ENCODE results near the gene NCBP3. TPM values are rescaled to one million over a fixed set of nuclear protein-coding genes. Genes with fewer than 3 reads are reported as not detected.

NCBP3 gene
- total RNA-seq, 4 donors from 2014 or later: 15.0 to 33.9 (median 21.9) TPM

DNA sequence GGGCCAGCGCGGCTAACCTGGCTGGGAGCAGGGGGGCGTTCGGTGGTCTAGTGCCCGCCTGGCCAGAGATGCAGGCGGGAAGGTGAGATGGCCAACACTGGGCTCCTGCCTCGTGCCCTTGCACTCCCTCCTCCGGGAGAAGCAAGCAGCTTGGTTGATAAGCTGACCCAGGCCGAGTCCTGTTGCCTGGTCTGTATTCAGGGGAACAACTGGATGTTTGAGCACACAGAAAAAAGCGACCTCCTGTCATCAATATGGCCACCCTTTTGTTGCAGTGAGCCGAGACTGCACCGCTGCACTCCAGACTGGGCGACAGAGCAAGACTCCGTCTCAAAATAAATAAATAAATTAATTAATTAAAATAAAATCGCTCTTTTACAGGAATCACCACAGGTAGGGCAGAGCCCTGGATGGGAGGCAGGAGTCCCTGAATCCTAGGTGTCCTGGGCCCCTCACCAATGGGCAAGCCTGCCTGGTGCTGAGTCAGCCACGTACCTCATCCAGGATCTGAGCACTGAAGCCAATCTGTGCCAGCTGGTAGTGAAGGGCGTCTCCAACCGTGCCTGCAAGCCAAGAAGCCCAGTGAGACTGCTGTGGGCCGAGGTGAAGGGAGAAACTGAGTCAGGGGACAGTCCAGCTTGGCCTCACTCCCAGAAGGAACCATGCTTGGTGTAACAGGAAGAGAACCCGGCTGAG is 90.6 kb downstream of the NCBP3 start:
- Histone ChIP-seq H3K27ac (replicated peaks in 1 of 4) (no peak overlapping the region), H3K4me3 (peak overlapping the region in 1 of 4 donors; percentile 35), H3K27me3 (peaks cover 0 to 58% (median 11%) of the 10 kb centered on the region in 4 donors), H3K4me1 (peaks cover 8 to 11% (median 10%) of the 10 kb centered on the region in 4 donors), H3K9me3 (peaks cover 0 to 9% (median 8%) of the 10 kb centered on the region in 4 donors), H3K36me3 (no peaks in the 10 kb centered on the region)
- no peak for DNase-seq (ENCODE audit: extremely low spot score)
- intact Hi-C loops (cut with DNase I): no loop called here
- TF ChIP-seq POLR2AphosphoS5 (IDR thresholded peaks at IDR 0.05) (no peak), POLR2A (IDR thresholded peaks at IDR 0.05; ENCODE audit: low read depth) (no peak), EP300 (IDR thresholded peaks at IDR 0.05) (no peak)
- TF ChIP-seq, protein P1, sequence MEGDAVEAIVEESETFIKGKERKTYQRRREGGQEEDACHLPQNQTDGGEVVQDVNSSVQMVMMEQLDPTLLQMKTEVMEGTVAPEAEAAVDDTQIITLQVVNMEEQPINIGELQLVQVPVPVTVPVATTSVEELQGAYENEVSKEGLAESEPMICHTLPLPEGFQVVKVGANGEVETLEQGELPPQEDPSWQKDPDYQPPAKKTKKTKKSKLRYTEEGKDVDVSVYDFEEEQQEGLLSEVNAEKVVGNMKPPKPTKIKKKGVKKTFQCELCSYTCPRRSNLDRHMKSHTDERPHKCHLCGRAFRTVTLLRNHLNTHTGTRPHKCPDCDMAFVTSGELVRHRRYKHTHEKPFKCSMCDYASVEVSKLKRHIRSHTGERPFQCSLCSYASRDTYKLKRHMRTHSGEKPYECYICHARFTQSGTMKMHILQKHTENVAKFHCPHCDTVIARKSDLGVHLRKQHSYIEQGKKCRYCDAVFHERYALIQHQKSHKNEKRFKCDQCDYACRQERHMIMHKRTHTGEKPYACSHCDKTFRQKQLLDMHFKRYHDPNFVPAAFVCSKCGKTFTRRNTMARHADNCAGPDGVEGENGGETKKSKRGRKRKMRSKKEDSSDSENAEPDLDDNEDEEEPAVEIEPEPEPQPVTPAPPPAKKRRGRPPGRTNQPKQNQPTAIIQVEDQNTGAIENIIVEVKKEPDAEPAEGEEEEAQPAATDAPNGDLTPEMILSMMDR (IDR thresholded peaks at IDR 0.05): no peak
- 73% methylated on average over 15 of the region's 20 CpGs for WGBS

DNA sequence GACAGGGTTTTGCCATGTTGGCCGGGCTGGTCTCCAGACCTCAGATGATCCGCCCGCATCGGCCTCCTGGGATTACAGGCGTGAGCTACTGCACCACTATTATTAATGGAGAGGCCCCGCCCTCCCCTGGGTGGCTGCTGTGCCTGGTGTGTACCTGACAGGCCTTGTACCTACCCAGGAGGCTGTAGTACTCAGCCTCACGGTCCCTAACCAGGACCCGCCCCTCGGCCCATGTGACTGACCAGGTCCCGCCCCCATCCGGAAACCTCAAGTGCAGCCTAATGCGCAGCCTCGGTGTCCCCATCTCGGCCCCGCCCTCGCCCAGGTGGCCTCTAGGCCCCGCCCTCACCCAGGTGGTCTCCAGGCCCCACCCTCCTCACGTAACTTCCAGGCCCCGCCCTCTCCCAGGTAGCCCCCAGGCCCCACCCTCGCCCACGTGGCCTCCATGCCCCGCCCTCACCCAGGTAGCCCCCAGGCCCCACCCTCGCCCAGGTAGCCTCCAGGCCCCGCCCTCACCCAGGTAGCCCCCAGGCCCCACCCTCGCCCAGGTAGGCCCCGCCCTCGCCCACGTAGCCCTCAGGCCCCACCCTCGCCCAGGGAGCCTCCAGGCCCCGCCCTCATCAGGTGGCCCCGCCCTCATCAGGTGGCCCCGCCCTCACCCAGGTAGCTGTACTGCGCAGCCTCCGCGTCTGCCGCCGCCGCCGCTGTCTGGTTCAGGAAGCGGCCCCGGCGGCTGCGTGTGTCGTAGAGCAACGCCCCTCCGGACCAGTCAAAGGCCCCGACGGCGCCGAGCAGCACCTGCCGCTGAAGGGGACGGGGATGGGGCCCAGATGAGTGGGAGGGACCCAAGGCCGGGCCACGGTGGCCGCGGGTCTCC is 91.3 kb downstream of the NCBP3 start:
- 20% methylated on average over 24 of the region's 56 CpGs for whole genome bisulfite sequencing
- intact Hi-C loops (cut with DNase I): no loop called here
- Histone ChIP-seq H3K36me3 (no peaks in the 10 kb centered on the region), H3K9me3 (peaks cover 0 to 4% (median 3%) of the 10 kb centered on the region in 4 donors), H3K4me1 (peaks cover 8 to 11% (median 10%) of the 10 kb centered on the region in 4 donors), H3K27ac (replicated peaks in 1 of 4) (no peak overlapping the region), H3K4me3 (peak overlapping the region in 1 of 4 donors; percentile 35), H3K27me3 (peaks cover 0 to 65% (median 11%) of the 10 kb centered on the region in 4 donors)
- DNase-seq (ENCODE audit: extremely low spot score): no peak
- TF ChIP-seq EP300 (IDR thresholded peaks at IDR 0.05) (no peak), POLR2A (IDR thresholded peaks at IDR 0.05; ENCODE audit: low read depth) (no peak), POLR2AphosphoS5 (IDR thresholded peaks at IDR 0.05) (no peak)
- TF ChIP-seq, protein P1 (IDR thresholded peaks at IDR 0.05): no peak

DNA sequence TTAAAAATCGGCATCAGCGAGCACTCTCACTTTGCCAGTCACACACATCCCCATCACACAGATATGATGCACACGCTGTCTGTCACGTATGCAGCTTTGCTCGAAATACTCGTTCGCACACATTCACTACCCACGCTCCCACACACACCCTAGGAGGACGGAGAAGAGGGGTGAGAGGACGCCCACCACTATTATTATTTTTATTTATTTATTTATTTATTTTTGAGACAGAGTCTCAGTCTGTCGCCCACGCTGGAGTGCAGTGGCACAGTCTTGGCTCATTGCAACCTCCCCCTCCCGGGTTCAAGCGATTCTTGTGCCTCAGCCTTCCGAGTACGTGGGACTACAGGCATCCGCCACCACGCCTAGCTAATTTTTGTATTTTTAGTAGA is 92.0 kb downstream of the NCBP3 start:
- H3K9me3 ChIP-seq: no peaks in the 10 kb centered on the region
- 85% methylated on average over 18 of the region's 18 CpGs for WGBS
- peaks cover 0 to 72% (median 11%) of the 10 kb centered on the region in 4 donors for H3K27me3 ChIP-seq

DNA sequence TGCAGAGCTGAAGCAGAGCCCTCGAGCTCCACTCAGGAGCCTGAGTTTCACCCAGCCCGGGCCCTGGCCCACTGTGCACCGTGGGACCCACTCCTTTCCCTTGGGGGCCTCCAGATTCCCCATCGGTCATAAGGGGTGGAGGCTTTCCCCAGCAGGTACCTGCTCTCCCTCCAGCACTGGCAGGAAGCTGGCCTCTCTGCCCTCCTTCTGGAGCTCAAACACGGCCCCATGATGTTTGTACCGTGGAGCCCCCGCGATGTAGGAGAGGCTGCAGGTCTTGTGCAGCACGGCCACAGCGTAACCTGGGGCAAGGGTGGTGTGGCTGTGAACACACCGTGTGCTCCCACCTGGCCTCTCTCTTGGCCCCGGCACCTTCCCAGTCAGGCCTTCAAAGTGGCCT is 92.4 kb downstream of the NCBP3 start:
- DNase-seq (ENCODE audit: extremely low spot score): no peak
- intact Hi-C loops (cut with DNase I): no loop called here
- no peak overlapping the region for H3K4me3 ChIP-seq
- peaks cover 8 to 11% (median 10%) of the 10 kb centered on the region in 4 donors for H3K4me1 ChIP-seq
- no peaks in the 10 kb centered on the region for H3K9me3 ChIP-seq
- no peaks in the 10 kb centered on the region for H3K36me3 ChIP-seq
- WGBS: 90% methylated on average over 10 of the region's 12 CpGs
- H3K27ac ChIP-seq (replicated peaks in 1 of 4): no peak overlapping the region
- TF ChIP-seq, protein P1 (IDR thresholded peaks at IDR 0.05): no peak
- TF ChIP-seq POLR2A (IDR thresholded peaks at IDR 0.05; ENCODE audit: low read depth): no peak
- no peak for TF ChIP-seq POLR2AphosphoS5 (IDR thresholded peaks at IDR 0.05)
- H3K27me3 ChIP-seq: peaks cover 0 to 72% (median 11%) of the 10 kb centered on the region in 4 donors

More for the DNA sequence above, 92.0 kb downstream of the NCBP3 start:
- H3K36me3 ChIP-seq: no peaks in the 10 kb centered on the region
- intact Hi-C loops (cut with DNase I): no loop called here
- TF ChIP-seq POLR2AphosphoS5 (IDR thresholded peaks at IDR 0.05) (no peak), POLR2A (IDR thresholded peaks at IDR 0.05; ENCODE audit: low read depth) (no peak), EP300 (IDR thresholded peaks at IDR 0.05) (no peak)
- TF ChIP-seq, protein P1 (IDR thresholded peaks at IDR 0.05): no peak
- no peak overlapping the region for H3K27ac ChIP-seq (replicated peaks in 1 of 4)
- no peak overlapping the region for H3K4me3 ChIP-seq
- peaks cover 8 to 11% (median 10%) of the 10 kb centered on the region in 4 donors for H3K4me1 ChIP-seq
- no peak for DNase-seq (ENCODE audit: extremely low spot score)

Other genes starting within 250 kb of the NCBP3 start
- 1 to 10 TPM; 2.0 to 5.0 (median 3.1) TPM for gene TRPV1, start 236.8 kb downstream of the NCBP3 start, total RNA-seq
- 10 to 100 TPM in 1 of 4 donors, 1 to 10 TPM in 3; 5.0 to 10.7 (median 5.6) TPM for gene SHPK, start 210.0 kb downstream of the NCBP3 start, total RNA-seq
- 10 to 100 TPM; 10.4 to 20.3 (median 15.5) TPM for gene CTNS, start 209.5 kb downstream of the NCBP3 start, total RNA-seq
- gene TAX1BP3, start 177.7 kb downstream of the NCBP3 start, total RNA-seq: 100 to 1,000 TPM in 3 of 4 donors, 10 to 100 TPM in 1; 98.0 to 175 (median 115) TPM
- gene EMC6, start 177.4 kb downstream of the NCBP3 start, total RNA-seq: 10 to 100 TPM; 15.8 to 38.2 (median 23.6) TPM
- gene P2RX5, start 150.1 kb downstream of the NCBP3 start, total RNA-seq: 1 to 10 TPM in 2 of 4 donors, under 1 TPM in 2; 0.19 to 1.5 (median 1.0) TPM
- gene HASPIN, start 122.3 kb downstream of the NCBP3 start, total RNA-seq: under 1 TPM in 2 of 4 donors, not detected in 2; 0.13 to 0.23 TPM
- gene ITGAE, start 45.1 kb downstream of the NCBP3 start, total RNA-seq: 10 to 100 TPM; 16.1 to 29.5 (median 21.4) TPM
- 1 to 10 TPM; 2.9 to 8.8 (median 4.4) TPM for gene CAMKK1, start 46.8 kb upstream of the NCBP3 start, total RNA-seq
- gene P2RX1, start 70.2 kb upstream of the NCBP3 start, total RNA-seq: 10 to 100 TPM in 2 of 4 donors, 1 to 10 TPM in 2; 3.7 to 26.0 (median 10.2) TPM
- 10 to 100 TPM; 17.9 to 35.4 (median 24.8) TPM for gene ATP2A3, start 118.2 kb upstream of the NCBP3 start, total RNA-seq